ENCODE measurements around the gene BLTP3B.

- TF ChIP-seq CTCF (IDR thresholded peaks at IDR 0.05) (no peak), POLR2A (IDR thresholded peaks at IDR 0.05) (no peak)
Measured at GRCh38 chr12:100164153-100164704, 21.6 kb upstream of the BLTP3B start.
